ENCODE results near the gene ZSCAN5A. TPM values are rescaled to one million over a fixed set of nuclear protein-coding genes. Genes with fewer than 3 reads are reported as not detected.

The ZSCAN5A gene
- polyA plus RNA-seq, 1 of the 3 experiments (the other 2 are of a cell fraction), result 6.8 TPM

GRCh38 chr19:56218961-56219360 is 95.7 kb downstream of the ZSCAN5A start:
- 83% methylated on average over 10 of the region's 10 CpGs for WGBS (ENCODE audit: low lambda C conversion rate)
- Histone ChIP-seq H3K36me3 (replicated peaks in 1 of 2; ENCODE audit: control insufficient read depth in 1 of 2, insufficient read depth in 2 of 2, low read length in 1 of 2) (no peaks in the 10 kb centered on the region), H2AFZ (ENCODE audit: low read depth) (no peak overlapping the region), H3K27me3 (ENCODE audit: insufficient read depth) (no peaks in the 10 kb centered on the region), H3K9me3 (no peaks in the 10 kb centered on the region), H4K20me1 (ENCODE audit: insufficient read depth) (no peaks in the 10 kb centered on the region), H3F3A (replicated peaks; ENCODE audit: insufficient read depth) (no peaks in the 10 kb centered on the region), H3K4me1 (ENCODE audit: control insufficient read depth in 1 of 2, insufficient read depth in 2 of 2, low read depth in 1 of 2, low read length in 1 of 2) (no peaks in the 10 kb centered on the region), H3K79me2 (ENCODE audit: insufficient read depth) (no peaks in the 10 kb centered on the region), H3K27ac (ENCODE audit: low read depth in 2 of 2, low read length in 1 of 2) (no peak overlapping the region), H3K9ac (no peak overlapping the region), H3K9me2 (no peaks in the 10 kb centered on the region), H3K4me3 (ENCODE audit: low read depth in 2 of 2, low read length in 1 of 2) (no peak overlapping the region), H3K4me2 (no peak overlapping the region)
- POLR2A ChIA-PET, result no interaction called here
- CTCF ChIA-PET, result no interaction called here
- no peak for TF ChIP-seq RCOR1 (IDR thresholded peaks at IDR 0.05; ENCODE audit: low read length)
- no peak for TF ChIP-seq JUND (IDR thresholded peaks at IDR 0.05)
- TF ChIP-seq RXRA (IDR thresholded peaks at IDR 0.05; ENCODE audit: borderline replicate concordance, low read depth), result no peak
- TF ChIP-seq RAD21 (IDR thresholded peaks at IDR 0.05; ENCODE audit: low read length), result no peak
- DNase-seq, result no peak

- no peak overlapping the region for H3K9ac ChIP-seq
- TF ChIP-seq, protein P1, sequence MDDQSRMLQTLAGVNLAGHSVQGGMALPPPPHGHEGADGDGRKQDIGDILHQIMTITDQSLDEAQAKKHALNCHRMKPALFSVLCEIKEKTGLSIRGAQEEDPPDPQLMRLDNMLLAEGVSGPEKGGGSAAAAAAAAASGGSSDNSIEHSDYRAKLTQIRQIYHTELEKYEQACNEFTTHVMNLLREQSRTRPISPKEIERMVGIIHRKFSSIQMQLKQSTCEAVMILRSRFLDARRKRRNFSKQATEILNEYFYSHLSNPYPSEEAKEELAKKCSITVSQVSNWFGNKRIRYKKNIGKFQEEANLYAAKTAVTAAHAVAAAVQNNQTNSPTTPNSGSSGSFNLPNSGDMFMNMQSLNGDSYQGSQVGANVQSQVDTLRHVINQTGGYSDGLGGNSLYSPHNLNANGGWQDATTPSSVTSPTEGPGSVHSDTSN (IDR thresholded peaks at IDR 0.05), result no peak
- TF ChIP-seq TAF1 (IDR thresholded peaks at IDR 0.05; ENCODE audit: borderline replicate concordance, low read depth, low read length) (no peak), YY1 (IDR thresholded peaks at IDR 0.05; ENCODE audit: low read depth) (no peak), ZBTB33 (IDR thresholded peaks at IDR 0.05; ENCODE audit: borderline replicate concordance, low read depth) (no peak), FOSL2 (IDR thresholded peaks at IDR 0.05; ENCODE audit: borderline replicate concordance, low read depth) (no peak), MXI1 (IDR thresholded peaks at IDR 0.05; ENCODE audit: low read depth, low read length) (no peak), GABPA (IDR thresholded peaks at IDR 0.05; ENCODE audit: low read depth) (no peak), CHD2 (IDR thresholded peaks at IDR 0.05; ENCODE audit: low read length, partially characterized antibody) (no peak), RCOR1 (IDR thresholded peaks at IDR 0.05; ENCODE audit: low read length) (no peak), TEAD4 (IDR thresholded peaks at IDR 0.05; ENCODE audit: borderline replicate concordance, insufficient read depth) (no peak), ELF1 (IDR thresholded peaks at IDR 0.05) (no peak), FOXM1 (IDR thresholded peaks at IDR 0.05; ENCODE audit: low read depth) (no peak), NRF1 (IDR thresholded peaks at IDR 0.05; ENCODE audit: low read depth, low read length) (no peak), SIN3A (IDR thresholded peaks at IDR 0.05; ENCODE audit: borderline replicate concordance, low read depth, low read length) (no peak), RXRA (IDR thresholded peaks at IDR 0.05; ENCODE audit: borderline replicate concordance, low read depth) (no peak), REST (IDR thresholded peaks at IDR 0.05; ENCODE audit: low read depth, low read length) (no peak), RFX5 (IDR thresholded peaks at IDR 0.05; ENCODE audit: low read length) (no peak)
- TF ChIP-seq, protein P2, sequence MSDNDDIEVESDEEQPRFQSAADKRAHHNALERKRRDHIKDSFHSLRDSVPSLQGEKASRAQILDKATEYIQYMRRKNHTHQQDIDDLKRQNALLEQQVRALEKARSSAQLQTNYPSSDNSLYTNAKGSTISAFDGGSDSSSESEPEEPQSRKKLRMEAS (IDR thresholded peaks at IDR 0.05; ENCODE audit: low read depth), result no peak
These were observed 97.3 kb downstream of the ZSCAN5A start for GRCh38 chr19:56217039-56217949.

More at GRCh38 chr19:56217039-56217949, 97.3 kb downstream of the ZSCAN5A start:
- ChIA-PET POLR2A (no interaction called here), CTCF (no interaction called here)
- Histone ChIP-seq H2AFZ (ENCODE audit: low read depth) (no peak overlapping the region), H4K20me1 (ENCODE audit: insufficient read depth) (no peaks in the 10 kb centered on the region), H3F3A (replicated peaks; ENCODE audit: insufficient read depth) (no peaks in the 10 kb centered on the region), H3K9me3 (no peaks in the 10 kb centered on the region), H3K36me3 (replicated peaks in 1 of 2; ENCODE audit: control insufficient read depth in 1 of 2, insufficient read depth in 2 of 2, low read length in 1 of 2) (no peaks in the 10 kb centered on the region), H3K4me3 (ENCODE audit: low read depth in 2 of 2, low read length in 1 of 2) (0 out of 4 replicates have a peak overlapping the region, but pooled peaks of 1 of the 2 experiments have one; percentile 2), H3K4me2 (no peak overlapping the region), H3K4me1 (ENCODE audit: control insufficient read depth in 1 of 2, insufficient read depth in 2 of 2, low read depth in 1 of 2, low read length in 1 of 2) (no peaks in the 10 kb centered on the region), H3K79me2 (ENCODE audit: insufficient read depth) (no peaks in the 10 kb centered on the region), H3K9me2 (no peaks in the 10 kb centered on the region), H3K27me3 (ENCODE audit: insufficient read depth) (no peaks in the 10 kb centered on the region; the same call in 1 of the 2 replicates), H3K27ac (ENCODE audit: low read depth in 2 of 2, low read length in 1 of 2) (no peak overlapping the region)
- DNase-seq, result peak; percentile 39
- WGBS (ENCODE audit: low lambda C conversion rate), result 54% methylated on average over 17 of the region's 79 CpGs
